ENCODE data around the gene SAMD9L.
"Not testable (repeated sequence)": the region's sequence is repeated elsewhere in the genome, so short reads cannot be mapped to it uniquely, and the experiment has no call there.

SAMD9L gene

GRCh38 chr7:93145354-93145753, 2.8 kb downstream of the SAMD9L start:
- DNase-seq: no peak

- DNase-seq: no peak
Observed at GRCh38 chr7:93142127-93142526, 6.1 kb downstream of the SAMD9L start.

- DNase-seq: no peak
Observed at GRCh38 chr7:93140582-93141191, 7.5 kb downstream of the SAMD9L start.

GRCh38 chr7:93138576-93138975, 9.6 kb downstream of the SAMD9L start:
- DNase-seq: no peak

- no peak for DNase-seq
Observed at GRCh38 chr7:93133005-93133404, 15.2 kb downstream of the SAMD9L start.

- DNase-seq: no peak
Observed at GRCh38 chr7:93132216-93132615, 16.0 kb downstream of the SAMD9L start.

GRCh38 chr7:93126954-93127353, 21.2 kb downstream of the SAMD9L start:
- DNase-seq: not testable (repeated sequence)

GRCh38 chr7:93123532-93123931, 24.7 kb downstream of the SAMD9L start:
- DNase-seq: not testable (repeated sequence)

GRCh38 chr7:93120592-93121549, 27.3 kb downstream of the SAMD9L start:
- no peak for DNase-seq

GRCh38 chr7:93119191-93119905, 28.8 kb downstream of the SAMD9L start:
- no peak for DNase-seq

- peak; percentile 18 for DNase-seq
Observed at GRCh38 chr7:93117852-93118530, 30.2 kb downstream of the SAMD9L start, which contains the start of gene SAMD9. Gene SAMD9 (minus strand): TSS chr7:93117979. CDS start chr7:93106097, 11,882 bp downstream.

- DNase-seq: no peak
Observed at GRCh38 chr7:93117327-93117726, 30.9 kb downstream of the SAMD9L start.

GRCh38 chr7:93115796-93116195, 32.4 kb downstream of the SAMD9L start:
- peak; percentile 13 for DNase-seq

GRCh38 chr7:93108003-93108402, 40.2 kb downstream of the SAMD9L start:
- no peak for DNase-seq

- no peak for DNase-seq
Observed at GRCh38 chr7:93097388-93097787, 50.8 kb downstream of the SAMD9L start.

GRCh38 chr7:93092757-93093370, 55.3 kb downstream of the SAMD9L start:
- no peak for DNase-seq
